ENCODE results near the gene LRIG1. TPM values are rescaled to one million over a fixed set of nuclear protein-coding genes. Genes with fewer than 3 reads are reported as not detected.

LRIG1 gene
- total RNA-seq, 4 donors from 2014 or later = 42.3 to 152 (median 66.1) TPM

GRCh38 chr3:66492672-66493071 is 8.2 kb downstream of the LRIG1 start:
- TF ChIP-seq CTCF (IDR thresholded peaks at IDR 0.05; ENCODE audit: low read depth) = no peak

GRCh38 chr3:66492071-66492470 is 8.8 kb downstream of the LRIG1 start:
- no peak for TF ChIP-seq CTCF (IDR thresholded peaks at IDR 0.05; ENCODE audit: low read depth)

- no peak for TF ChIP-seq CTCF (IDR thresholded peaks at IDR 0.05; ENCODE audit: low read depth)
Measured at GRCh38 chr3:66490984-66491383, 9.8 kb downstream of the LRIG1 start.

GRCh38 chr3:66490214-66490613 is 10.6 kb downstream of the LRIG1 start:
- no peak for TF ChIP-seq CTCF (IDR thresholded peaks at IDR 0.05; ENCODE audit: low read depth)

GRCh38 chr3:66489581-66489980 is 11.2 kb downstream of the LRIG1 start:
- TF ChIP-seq CTCF (IDR thresholded peaks at IDR 0.05; ENCODE audit: low read depth) = no peak

GRCh38 chr3:66489115-66489514 is 11.7 kb downstream of the LRIG1 start:
- no peak for TF ChIP-seq CTCF (IDR thresholded peaks at IDR 0.05; ENCODE audit: low read depth)

- no peak for TF ChIP-seq CTCF (IDR thresholded peaks at IDR 0.05; ENCODE audit: low read depth)
Measured at GRCh38 chr3:66488492-66488891, 12.3 kb downstream of the LRIG1 start.

Data from subcutaneous adipose tissue (tissue), 4 donors.